ENCODE results near the gene METTL6.

METTL6 gene

DNA sequence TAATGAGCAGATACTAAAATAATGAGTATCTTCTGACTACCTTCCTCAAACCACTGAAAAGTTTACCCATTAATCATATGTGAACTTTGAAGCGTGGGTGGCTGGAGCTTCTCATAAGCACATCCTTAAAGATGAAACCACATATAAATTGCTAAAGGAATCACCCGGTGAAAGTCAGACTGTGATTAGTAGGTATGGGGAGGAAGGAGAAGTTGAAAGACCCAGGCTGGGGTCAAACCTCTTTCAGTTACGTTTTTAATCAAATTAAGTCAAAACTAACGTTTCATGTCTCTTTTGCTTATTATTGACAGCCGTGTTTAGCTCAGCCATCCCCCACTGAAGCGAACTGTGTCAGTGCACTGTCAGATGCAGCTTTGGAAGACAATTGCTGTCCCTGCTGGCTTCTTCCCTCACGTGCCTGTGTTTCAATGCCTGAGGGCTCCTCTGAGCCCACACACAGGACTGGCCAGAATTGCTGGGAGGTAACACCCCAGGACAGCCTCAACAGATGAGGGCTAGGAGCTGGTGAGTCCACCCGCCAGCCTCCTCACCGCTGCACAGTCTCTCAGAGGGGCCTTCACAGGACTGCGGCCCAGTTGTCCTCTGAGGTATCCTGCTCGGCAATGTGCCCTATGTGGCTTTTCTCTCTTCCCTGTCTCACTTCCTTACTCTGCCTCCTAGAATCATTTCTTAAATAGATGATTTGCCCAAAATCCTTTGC lies 65.7 kb downstream of the METTL6 start:
- no peak for DNase-seq

DNA sequence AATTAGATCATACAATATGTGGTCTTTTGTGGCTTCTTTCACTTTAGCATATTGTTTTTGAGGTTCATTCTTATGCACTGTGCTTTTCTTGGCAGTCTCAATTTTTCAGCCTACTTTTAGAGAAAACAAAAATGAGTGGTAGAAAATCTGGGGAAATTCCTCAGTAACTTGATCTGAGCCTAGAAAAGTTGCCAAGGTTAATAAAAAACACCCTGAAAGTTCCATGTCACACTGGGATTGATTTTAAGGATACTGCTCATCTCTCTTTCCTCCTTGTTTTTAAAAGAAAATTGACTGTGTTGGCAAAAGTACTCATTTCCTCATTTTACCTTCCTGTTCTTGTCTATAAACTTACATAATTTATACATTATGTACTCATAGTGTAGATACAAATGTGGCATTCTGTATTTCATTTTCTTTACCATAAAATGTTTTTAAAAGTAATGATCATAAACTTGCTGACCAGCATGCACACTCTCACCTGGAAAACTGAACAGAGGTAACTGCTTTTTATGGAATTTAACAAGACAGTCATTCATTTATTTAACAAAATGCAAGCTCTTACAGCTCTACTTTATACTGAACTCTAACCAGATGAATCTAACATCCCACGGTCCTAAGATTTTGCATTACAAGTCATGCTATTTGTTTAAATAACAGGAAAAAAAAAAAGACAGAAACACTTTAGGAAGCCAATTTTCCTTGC lies 66.4 kb downstream of the METTL6 start:
- no peak for DNase-seq
